ENCODE data around the gene RPS3A.
A peak's percentile ranks its signal among the peaks of the same experiment; 100 is the strongest.
"Not testable (repeated sequence)": the region's sequence is repeated elsewhere in the genome, so short reads cannot be mapped to it uniquely, and the experiment has no call there.

The RPS3A gene

DNA sequence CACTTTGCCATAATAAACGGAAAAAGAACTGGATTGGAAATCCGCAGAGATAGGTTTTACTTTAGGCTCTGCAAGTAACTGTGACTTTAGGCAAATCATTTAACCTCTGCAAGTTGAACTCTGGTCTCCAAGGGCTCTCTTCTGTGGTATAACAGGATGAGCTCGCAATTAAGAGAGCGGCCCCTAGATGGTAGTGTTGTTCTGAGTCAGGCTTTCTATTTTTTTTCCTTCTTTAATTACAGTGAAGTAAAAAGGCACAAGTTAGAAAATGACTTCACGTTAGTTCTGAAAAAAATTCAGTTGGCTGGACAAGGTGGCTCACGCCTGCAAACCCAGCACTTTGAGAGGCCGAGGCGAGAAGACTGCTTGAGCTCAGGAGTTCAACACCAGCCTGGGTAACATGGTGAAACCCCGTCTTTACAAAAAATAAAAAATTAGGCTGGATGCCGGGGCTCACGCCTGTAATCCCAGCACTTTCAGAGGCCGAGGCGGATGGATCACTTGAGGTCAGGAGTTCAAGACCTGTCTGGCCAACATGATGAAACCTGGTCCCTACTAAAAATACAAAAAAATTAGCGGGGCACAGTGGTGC, 18.0 kb downstream of the RPS3A start:
- DNase-seq (ENCODE audit: low spot score): peak; percentile 42

DNA sequence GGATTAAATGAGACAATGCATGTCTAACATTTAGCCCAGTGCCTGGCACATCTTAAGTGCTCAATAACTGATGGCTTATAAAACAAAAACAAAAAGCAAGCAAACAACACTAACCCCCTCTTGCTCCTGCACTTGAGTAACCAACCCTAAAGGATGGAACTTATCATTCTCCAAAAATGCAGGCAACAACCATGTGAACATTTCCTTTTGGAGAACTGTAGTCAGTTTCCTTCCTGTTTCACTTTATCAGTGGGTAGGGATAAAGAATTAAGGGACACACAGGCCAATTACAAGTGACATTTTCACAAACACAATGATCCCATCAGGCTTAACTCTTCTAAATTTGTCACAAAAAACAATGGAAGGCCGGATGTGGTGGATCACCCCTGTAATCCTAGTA, 30.4 kb downstream of the RPS3A start:
- DNase-seq (ENCODE audit: low spot score): no peak

DNA sequence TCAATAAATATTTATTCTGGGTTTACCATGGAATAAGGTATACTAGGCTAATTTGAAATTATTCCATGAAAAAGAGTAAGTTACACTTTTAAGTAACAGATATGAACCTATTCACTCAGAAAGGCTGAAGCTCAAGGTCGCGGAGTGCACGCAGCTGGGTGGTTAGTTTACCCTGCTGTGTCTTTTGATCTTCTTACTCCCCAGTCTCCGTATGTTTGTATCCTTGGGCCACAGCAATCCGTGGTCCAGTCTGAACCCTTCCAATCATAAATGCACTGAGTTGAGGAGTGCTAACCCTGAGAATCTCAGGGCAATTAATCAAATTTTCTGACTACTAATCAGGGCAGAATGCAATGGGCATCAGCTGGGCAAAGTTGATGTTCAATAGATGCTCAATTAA, 33.9 kb downstream of the RPS3A start:
- no peak for DNase-seq (ENCODE audit: low spot score)

DNA sequence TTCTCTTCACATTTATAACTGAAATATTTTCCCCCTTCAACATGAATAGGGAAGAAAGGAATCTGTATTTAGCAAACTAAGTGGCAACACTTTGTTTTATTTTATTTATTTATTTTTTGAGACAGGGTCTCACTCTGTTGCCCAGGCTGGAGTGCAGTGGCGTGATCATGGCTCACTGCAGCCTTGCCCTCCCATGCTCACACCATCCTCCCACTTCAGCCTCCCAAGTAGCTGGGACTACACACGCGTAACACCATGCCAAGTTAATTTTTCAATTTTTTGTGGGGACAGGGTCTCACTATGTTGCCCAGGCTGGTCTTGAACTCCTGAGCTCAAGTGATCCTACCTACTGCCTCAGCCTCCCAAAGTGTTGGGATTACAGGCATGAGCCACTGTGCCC, 36.6 kb downstream of the RPS3A start:
- not testable (repeated sequence) for DNase-seq (ENCODE audit: low spot score)

DNA sequence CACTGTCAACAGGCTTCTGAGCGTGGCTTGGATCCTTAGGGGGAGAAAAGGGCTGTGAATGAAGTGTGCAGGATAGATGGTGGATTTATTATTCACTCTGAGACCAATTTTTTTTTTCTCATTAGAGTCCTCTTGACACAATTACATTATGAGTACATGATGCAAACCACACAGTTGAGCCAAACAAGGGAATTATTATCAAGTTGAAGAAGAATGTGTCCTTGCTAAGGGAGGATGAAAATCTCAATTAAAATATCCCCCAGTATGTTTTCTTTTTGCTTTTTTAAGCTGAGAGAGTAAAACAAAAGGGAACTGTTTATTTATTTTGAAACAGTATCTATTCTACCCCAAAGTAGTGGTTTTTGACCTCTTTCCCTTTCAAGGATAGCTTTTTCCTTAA, 40.4 kb downstream of the RPS3A start:
- DNase-seq (ENCODE audit: low spot score): no peak

DNA sequence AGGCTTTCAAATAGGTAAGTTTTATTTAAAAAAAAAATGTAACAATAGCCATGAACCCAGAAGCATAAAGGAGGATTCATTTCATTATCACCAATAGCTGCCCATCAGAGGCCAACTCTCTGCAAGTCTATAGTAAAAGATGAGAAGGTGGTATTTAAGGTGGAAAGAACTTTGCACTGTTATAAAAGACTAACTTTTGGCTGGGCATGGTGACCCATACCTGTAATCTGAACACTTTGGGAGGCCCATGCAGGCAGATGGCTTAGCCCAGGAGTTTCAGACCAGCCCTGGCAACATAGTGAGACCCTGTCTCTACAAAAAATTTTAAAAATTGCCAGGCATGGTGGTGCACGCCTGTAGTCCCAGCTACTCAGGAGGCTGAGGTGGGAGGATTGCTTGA, 43.3 kb downstream of the RPS3A start:
- DNase-seq (ENCODE audit: low spot score): no peak

DNA sequence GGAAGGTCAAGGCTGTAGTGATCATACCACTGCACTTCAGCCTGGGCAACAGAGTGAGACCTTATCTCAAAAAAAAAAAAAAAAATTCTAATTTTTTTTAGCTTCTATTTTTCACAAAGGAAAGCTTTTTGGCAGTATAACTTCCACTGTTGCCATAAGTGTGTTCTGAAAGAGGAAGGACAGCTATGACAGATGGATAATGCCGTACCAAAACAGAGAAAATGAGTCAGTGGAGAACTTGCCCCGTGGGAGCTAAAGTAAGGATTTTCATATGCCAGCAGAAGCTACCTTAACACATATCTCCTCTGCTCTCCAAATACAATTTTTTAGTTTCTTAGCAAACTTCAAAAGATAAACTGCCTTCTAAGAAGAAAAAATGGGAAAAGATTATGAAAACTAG, 43.7 kb downstream of the RPS3A start:
- no peak for DNase-seq (ENCODE audit: low spot score)

DNA sequence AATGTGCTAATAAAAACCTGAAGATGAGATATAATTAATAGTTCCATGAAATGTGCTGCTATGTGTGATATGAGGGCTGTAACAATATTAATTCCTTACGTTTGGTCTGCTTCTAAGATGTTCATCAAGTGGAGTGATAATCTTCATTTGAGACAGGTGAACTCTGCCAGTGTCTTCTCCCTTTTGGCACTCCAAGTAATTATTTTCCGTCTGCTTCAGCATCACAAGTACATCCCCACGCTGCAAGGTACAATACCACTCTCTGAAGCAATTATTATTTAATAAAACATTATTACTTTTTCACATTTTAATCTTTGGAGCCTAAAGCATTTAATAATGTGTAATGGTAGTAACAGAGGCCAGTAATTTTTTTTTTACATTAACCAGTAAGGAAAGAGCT, 44.4 kb downstream of the RPS3A start:
- no peak for DNase-seq (ENCODE audit: low spot score)

DNA sequence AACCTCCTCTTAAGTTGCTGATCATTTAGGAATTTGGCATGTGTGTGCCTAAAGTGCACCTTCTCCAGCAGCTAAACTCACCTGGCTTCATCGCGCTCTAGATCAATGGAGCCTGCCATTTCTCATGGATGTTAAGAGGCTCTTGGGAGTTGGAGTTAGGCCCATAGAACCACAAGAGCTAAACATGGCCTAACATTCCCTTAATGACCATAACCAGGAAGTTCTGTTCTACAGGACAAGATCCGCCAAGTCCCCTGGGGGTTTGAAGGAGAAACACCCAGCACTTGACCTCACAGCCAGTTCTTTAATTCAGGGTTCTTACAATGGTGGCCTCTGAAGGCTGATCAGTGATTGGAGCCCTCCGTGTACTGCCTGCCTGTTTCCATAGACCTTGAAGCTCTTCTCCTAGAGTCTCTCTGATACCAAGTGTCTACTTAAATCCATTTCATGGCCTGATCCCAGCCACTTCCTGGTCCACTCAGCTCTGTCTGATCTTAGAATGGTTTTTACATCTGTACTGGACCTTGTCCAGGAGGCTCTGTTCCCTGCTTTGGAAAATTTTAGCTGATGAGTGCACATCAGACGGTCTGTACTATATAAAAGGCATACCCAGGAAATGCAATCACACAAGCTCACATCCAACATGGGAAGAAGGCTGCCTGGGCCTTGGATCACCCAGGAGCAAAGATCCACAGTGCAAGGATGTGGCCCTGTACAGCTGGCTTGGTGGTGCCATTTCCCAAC, 45.1 kb downstream of the RPS3A start:
- no peak for DNase-seq (ENCODE audit: low spot score)

DNA sequence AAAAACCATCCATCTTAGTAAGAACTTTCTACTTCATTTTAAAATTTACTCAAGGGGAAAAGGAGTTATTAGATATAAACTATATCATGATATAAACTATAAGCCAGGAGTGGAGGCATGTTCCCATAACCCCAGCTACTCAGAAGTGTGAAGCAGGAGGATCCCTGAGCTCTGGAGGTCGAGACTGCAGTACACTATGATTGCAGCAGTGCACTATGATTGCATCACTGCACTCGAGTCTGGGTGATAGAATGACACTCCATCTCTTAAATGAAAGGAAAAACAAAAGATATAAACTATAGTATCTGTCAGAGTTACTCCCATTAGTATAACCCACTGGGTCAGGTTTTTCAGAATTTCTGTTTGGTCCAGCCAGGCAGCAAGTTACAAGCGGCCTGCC, 47.6 kb downstream of the RPS3A start:
- no peak for DNase-seq (ENCODE audit: low spot score)

DNA sequence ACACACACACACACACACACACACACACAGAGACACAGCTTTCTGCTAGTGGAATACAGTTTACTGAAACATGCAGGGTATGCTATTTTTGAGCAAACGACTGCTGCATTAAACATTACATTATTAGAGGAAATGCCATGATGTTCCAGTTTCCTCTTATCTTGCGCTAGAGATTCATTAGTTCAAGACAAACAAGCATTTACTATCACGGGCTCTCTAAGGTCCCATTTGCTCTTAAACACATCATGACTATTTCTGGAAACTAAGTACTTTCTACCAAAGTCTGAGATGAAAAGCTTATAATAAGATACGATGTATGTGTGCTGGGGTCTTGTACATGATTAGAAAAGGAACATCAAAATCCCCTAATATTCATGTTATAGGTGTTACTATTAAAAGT, 48.8 kb downstream of the RPS3A start:
- DNase-seq (ENCODE audit: low spot score): no peak

DNA sequence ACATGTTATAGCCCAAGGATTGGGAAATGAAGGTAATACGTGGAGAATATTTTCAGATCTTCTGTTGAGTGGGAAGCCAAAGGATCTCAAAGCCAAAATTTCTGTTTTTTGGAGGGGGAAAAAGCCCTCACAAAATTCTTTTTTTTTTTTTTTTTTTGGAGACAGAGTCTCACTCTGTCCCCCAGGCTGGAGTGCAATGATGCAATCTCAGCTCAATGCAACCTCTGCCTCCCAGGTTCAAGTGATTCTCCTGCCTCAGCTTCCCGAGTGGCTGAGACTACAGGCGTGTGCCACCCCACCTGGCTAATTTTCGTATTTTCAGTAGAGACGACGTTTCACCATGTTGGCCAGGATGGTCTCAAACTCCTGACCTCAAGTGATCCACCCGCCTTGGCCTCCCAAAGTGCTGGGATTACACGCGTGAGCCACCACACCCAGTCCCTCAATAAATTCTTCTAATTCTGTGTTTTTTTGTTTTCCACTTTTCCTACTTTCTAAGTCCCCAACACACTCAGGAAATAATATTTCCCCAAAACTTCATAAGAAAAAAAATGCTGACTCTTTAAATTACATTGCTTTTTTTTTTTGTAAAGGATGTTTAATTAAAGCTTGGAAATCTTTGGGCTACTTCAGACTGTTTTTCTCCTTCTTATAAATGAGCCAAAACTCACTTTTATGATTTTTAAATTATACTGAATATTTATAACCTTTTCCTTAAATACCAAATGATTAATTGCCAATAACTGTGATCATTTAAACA, 51.6 kb downstream of the RPS3A start:
- DNase-seq (ENCODE audit: low spot score): no peak

DNA sequence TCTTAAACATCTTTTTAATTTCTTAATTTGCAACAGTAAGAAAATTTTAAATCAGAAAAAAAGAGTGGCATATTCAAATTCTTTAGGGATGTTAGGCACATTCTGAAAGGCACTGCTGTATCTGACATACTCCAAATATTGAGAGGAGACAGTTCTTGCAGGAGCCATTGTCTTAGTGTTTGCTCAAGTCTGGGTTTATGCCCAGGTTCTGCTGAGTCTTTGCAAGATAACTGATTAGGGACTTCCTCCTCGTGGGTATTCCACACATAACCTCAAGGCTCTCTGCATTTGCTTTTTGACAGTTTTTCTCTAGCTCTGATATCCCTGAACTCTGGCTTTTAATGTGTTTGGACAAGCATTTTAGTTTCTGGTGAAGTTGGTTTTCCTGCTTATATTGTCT, 52.6 kb downstream of the RPS3A start:
- no peak for DNase-seq (ENCODE audit: low spot score)

DNA sequence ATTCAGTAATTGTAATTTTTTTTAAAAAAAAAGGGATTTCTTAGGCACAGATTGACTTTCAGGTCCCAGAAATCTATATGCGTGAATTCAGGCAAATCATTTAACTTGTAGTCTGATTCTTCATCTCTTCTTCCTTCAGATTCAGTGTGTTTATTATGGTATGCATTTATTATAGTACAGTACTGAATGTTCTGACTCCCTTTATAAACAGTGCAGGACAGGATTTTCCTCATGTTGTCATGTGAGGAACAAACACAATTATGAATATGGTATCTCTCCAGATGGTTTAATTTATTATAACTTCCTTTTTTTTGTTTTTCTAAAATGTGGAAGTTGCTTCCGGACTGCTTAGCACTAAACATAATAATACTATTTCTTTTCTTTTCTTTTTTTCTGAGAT, 54.2 kb downstream of the RPS3A start:
- no peak for DNase-seq (ENCODE audit: low spot score)

All from CD4-positive, alpha-beta T cell treated with Interleukin-15 for 4 hours (primary cell).